OCI-LY7 (cell line): ENCODE results near the gene TES.

Source experiments
- CTCF ChIP-seq: fragments of 200-600 bp; sonication (generic); conservative IDR thresholded peaks from 2 replicates; pipeline ENCODE4 v1.5.1; 2014; ENCODE audit warnings: mild to moderate bottlenecking, antibody characterized with exemption, low read length, moderate library complexity, mixed read lengths
- EZH2phosphoT487 ChIP-seq: fragments of 200-600 bp; sonication (generic); IDR thresholded peaks from 2 replicates; pipeline ENCODE4 v1.6.1; 2018; ENCODE audit warnings: low read depth, borderline replicate concordance, mild to moderate bottlenecking, mixed run types, antibody characterized with exemption, low read length, moderate library complexity, mixed read lengths

GRCh38 chr7:116208919-116209318 lies 1.4 kb upstream of the TES start:
- TF ChIP-seq CTCF (no peak), EZH2phosphoT487 (no peak)
